HG02571 (cell line): ENCODE data around the gene SPRR1A.
"Not testable (repeated sequence)": the region's sequence is repeated elsewhere in the genome, so short reads cannot be mapped to it uniquely, and the experiment has no call there.

ENCODE experiments used
- ATAC-seq: cut with Tn5 transposase; IDR thresholded peaks from one replicate; pipeline ENCODE4 v1.9.1; 2021; ENCODE audit warnings: mild to moderate bottlenecking, moderate library complexity; ENCODE audit not compliant: unreplicated experiment

SPRR1A gene

GRCh38 chr1:152972196-152972886 is 11.5 kb upstream of the SPRR1A start:
- ATAC-seq, result no peak

- no peak for ATAC-seq
Measured at GRCh38 chr1:152976688-152977087, 7.2 kb upstream of the SPRR1A start.

- ATAC-seq, result no peak
Measured at GRCh38 chr1:152977614-152978013, 6.3 kb upstream of the SPRR1A start.

- ATAC-seq, result no peak
Measured at GRCh38 chr1:152980676-152981075, 3.2 kb upstream of the SPRR1A start.

- ATAC-seq, result no peak
Measured at GRCh38 chr1:152981146-152981871, 2.6 kb upstream of the SPRR1A start.

- no peak for ATAC-seq
Measured at GRCh38 chr1:152982076-152982475, 1.8 kb upstream of the SPRR1A start.

GRCh38 chr1:152983234-152983633 is 647 bp upstream of the SPRR1A start:
- ATAC-seq, result no peak

- ATAC-seq, result no peak
Measured at GRCh38 chr1:152986578-152986977, 2.7 kb downstream of the SPRR1A start.

GRCh38 chr1:152993186-152993585 is 9.3 kb downstream of the SPRR1A start:
- no peak for ATAC-seq

- ATAC-seq, result no peak
Measured at GRCh38 chr1:152995842-152996241, 12.0 kb downstream of the SPRR1A start.

- ATAC-seq, result no peak
Measured at GRCh38 chr1:152996633-152997400, 12.9 kb downstream of the SPRR1A start.

- no peak for ATAC-seq
Measured at GRCh38 chr1:152997901-152998300, 14.0 kb downstream of the SPRR1A start.

GRCh38 chr1:152998476-152998875 is 14.6 kb downstream of the SPRR1A start:
- ATAC-seq, result no peak

- ATAC-seq, result no peak
Measured at GRCh38 chr1:152999818-153000217, 15.9 kb downstream of the SPRR1A start.

- no peak for ATAC-seq
Measured at GRCh38 chr1:153000294-153000693, 16.4 kb downstream of the SPRR1A start.

GRCh38 chr1:153001382-153001781 is 17.5 kb downstream of the SPRR1A start, which contains the start of gene SPRR3:
Gene SPRR3 (plus strand): TSS chr1:153001749. CDS start chr1:153003021, 1,272 bp downstream.
- no peak for ATAC-seq

- ATAC-seq, result not testable (repeated sequence)
Measured at GRCh38 chr1:153011235-153011758, 27.4 kb downstream of the SPRR1A start.

- not testable (repeated sequence) for ATAC-seq
Measured at GRCh38 chr1:153021829-153022228, 37.9 kb downstream of the SPRR1A start.

- ATAC-seq, result not testable (repeated sequence)
Measured at GRCh38 chr1:153022340-153022739, 38.5 kb downstream of the SPRR1A start.

- ATAC-seq, result no peak
Measured at GRCh38 chr1:153023109-153023508, 39.2 kb downstream of the SPRR1A start.

- ATAC-seq, result no peak
Measured at GRCh38 chr1:153024413-153024812, 40.5 kb downstream of the SPRR1A start.
